Measurements from ENCODE around the gene PER1. TPM values are rescaled to one million over a fixed set of nuclear protein-coding genes. Genes with fewer than 3 reads are reported as not detected.
A peak's percentile ranks its signal among the peaks of the same experiment; 100 is the strongest.

PER1 gene
- total and polyA plus RNA-seq, 10 of the 15 experiments (the other 5 are each of a cell fraction or from before 2014, with no cell fraction given), result 0.02 to 25.1 (median 5.4) TPM

DNA sequence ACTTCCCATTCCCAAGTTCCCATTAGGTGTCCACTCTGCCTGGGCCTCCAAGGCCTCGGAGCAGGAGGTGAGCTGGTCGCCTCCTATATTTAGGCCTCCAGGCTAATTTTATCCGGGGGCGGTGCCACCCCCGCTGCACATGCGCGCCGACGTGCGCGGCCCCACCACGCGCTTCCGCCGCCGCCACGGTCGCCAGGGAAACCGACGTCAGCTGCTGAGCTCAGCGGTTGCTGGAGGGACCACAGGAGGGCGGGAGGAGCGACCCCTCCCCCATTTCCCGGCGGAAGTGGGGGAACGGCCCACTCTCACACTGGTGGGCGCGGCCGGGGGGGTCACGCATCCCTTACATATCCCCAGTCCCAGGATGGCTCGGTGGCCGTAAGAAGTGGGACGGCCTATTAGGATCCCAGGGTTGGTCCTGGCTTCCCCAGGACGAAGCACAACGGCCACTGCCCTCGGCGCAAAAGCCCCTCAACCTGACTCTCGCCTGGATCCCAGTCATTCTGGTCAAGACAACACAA is 1.0 kb downstream of the PER1 start (continued):
- peak; percentile 84 for TF ChIP-seq ELK1 (IDR thresholded peaks at IDR 0.05; ENCODE audit: low read depth, low read length)
- peak; percentile 63 for TF ChIP-seq TCF12 (IDR thresholded peaks at IDR 0.05; ENCODE audit: low read depth, low read length)
- peak; percentile 26 to 88 for TF ChIP-seq EGR1 (IDR thresholded peaks at IDR 0.05; ENCODE audit: borderline replicate concordance in 1 of 2, low read depth in 2 of 2, low read length in 2 of 2)
- TF ChIP-seq, protein P1, sequence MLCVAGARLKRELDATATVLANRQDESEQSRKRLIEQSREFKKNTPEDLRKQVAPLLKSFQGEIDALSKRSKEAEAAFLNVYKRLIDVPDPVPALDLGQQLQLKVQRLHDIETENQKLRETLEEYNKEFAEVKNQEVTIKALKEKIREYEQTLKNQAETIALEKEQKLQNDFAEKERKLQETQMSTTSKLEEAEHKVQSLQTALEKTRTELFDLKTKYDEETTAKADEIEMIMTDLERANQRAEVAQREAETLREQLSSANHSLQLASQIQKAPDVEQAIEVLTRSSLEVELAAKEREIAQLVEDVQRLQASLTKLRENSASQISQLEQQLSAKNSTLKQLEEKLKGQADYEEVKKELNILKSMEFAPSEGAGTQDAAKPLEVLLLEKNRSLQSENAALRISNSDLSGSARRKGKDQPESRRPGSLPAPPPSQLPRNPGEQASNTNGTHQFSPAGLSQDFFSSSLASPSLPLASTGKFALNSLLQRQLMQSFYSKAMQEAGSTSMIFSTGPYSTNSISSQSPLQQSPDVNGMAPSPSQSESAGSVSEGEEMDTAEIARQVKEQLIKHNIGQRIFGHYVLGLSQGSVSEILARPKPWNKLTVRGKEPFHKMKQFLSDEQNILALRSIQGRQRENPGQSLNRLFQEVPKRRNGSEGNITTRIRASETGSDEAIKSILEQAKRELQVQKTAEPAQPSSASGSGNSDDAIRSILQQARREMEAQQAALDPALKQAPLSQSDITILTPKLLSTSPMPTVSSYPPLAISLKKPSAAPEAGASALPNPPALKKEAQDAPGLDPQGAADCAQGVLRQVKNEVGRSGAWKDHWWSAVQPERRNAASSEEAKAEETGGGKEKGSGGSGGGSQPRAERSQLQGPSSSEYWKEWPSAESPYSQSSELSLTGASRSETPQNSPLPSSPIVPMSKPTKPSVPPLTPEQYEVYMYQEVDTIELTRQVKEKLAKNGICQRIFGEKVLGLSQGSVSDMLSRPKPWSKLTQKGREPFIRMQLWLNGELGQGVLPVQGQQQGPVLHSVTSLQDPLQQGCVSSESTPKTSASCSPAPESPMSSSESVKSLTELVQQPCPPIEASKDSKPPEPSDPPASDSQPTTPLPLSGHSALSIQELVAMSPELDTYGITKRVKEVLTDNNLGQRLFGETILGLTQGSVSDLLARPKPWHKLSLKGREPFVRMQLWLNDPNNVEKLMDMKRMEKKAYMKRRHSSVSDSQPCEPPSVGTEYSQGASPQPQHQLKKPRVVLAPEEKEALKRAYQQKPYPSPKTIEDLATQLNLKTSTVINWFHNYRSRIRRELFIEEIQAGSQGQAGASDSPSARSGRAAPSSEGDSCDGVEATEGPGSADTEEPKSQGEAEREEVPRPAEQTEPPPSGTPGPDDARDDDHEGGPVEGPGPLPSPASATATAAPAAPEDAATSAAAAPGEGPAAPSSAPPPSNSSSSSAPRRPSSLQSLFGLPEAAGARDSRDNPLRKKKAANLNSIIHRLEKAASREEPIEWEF (IDR thresholded peaks at IDR 0.05; ENCODE audit: insufficient replicate concordance, low read depth, low read length), result no peak
- TF ChIP-seq TCF7 (IDR thresholded peaks at IDR 0.05; ENCODE audit: borderline replicate concordance), result no peak
- no peak for TF ChIP-seq YBX1 (IDR thresholded peaks at IDR 0.05)
- no peak for TF ChIP-seq CHD4 (IDR thresholded peaks at IDR 0.05)
- TF ChIP-seq FOXK2 (IDR thresholded peaks at IDR 0.05), result no peak
- peak; percentile 94 for TF ChIP-seq IKZF1 (conservative IDR thresholded peaks at IDR 0.05)
- no peak for TF ChIP-seq CBX5 (IDR thresholded peaks at IDR 0.05; ENCODE audit: low read depth)
- peak; percentile 16; the same call in 1 of the 2 replicates for TF ChIP-seq SMARCA5 (IDR thresholded peaks at IDR 0.05)
- TF ChIP-seq RELA (IDR thresholded peaks at IDR 0.05; ENCODE audit: borderline replicate concordance, partially characterized antibody), result peak; percentile 79
- TF ChIP-seq, protein P2, sequence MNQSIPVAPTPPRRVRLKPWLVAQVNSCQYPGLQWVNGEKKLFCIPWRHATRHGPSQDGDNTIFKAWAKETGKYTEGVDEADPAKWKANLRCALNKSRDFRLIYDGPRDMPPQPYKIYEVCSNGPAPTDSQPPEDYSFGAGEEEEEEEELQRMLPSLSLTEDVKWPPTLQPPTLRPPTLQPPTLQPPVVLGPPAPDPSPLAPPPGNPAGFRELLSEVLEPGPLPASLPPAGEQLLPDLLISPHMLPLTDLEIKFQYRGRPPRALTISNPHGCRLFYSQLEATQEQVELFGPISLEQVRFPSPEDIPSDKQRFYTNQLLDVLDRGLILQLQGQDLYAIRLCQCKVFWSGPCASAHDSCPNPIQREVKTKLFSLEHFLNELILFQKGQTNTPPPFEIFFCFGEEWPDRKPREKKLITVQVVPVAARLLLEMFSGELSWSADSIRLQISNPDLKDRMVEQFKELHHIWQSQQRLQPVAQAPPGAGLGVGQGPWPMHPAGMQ (IDR thresholded peaks at IDR 0.05; ENCODE audit: borderline replicate concordance), result no peak
- TF ChIP-seq SMAD5 (IDR thresholded peaks at IDR 0.05; ENCODE audit: low read depth), result no peak
- TF ChIP-seq STAT3 (IDR thresholded peaks at IDR 0.05; ENCODE audit: low read depth, low read length), result no peak
- TF ChIP-seq BMI1 (IDR thresholded peaks at IDR 0.05; ENCODE audit: borderline replicate concordance), result peak; percentile 96
- TF ChIP-seq ETV6 (conservative IDR thresholded peaks at IDR 0.05 in 1 of 2, IDR thresholded peaks at IDR 0.05 in 1 of 2; ENCODE audit: borderline replicate concordance in 1 of 2, low read depth in 1 of 2), result no peak
- TF ChIP-seq RUNX3 (IDR thresholded peaks at IDR 0.05; ENCODE audit: low read length), result peak; percentile 67
- peak; percentile 69 for TF ChIP-seq NBN (IDR thresholded peaks at IDR 0.05)
- TF ChIP-seq GABPA (IDR thresholded peaks at IDR 0.05; ENCODE audit: low read depth), result no peak; the same call in 1 of the 2 replicates
- TF ChIP-seq MXI1 (IDR thresholded peaks at IDR 0.05; ENCODE audit: low read depth, low read length), result peak; percentile 98
- no peak for TF ChIP-seq CHD1 (IDR thresholded peaks at IDR 0.05; ENCODE audit: low read depth, low read length)
- TF ChIP-seq WRNIP1 (IDR thresholded peaks at IDR 0.05; ENCODE audit: borderline replicate concordance, low read depth, low read length), result no peak
- TF ChIP-seq ESRRA (IDR thresholded peaks at IDR 0.05; ENCODE audit: low read length), result no peak
- TF ChIP-seq POLR2A (IDR thresholded peaks at IDR 0.05; ENCODE audit: low read depth, low read length), result peak; percentile 69
- no peak for TF ChIP-seq NFYA (IDR thresholded peaks at IDR 0.05; ENCODE audit: borderline replicate concordance, low read depth, low read length)
